Measurements from ENCODE around the gene TLNRD1. TPM values are rescaled to one million over a fixed set of nuclear protein-coding genes. Genes with fewer than 3 reads are reported as not detected.
A peak's percentile ranks its signal among the peaks of the same experiment; 100 is the strongest.

TLNRD1 gene
- total RNA-seq, 1 experiment from 2014 or later = 22.5 TPM

DNA sequence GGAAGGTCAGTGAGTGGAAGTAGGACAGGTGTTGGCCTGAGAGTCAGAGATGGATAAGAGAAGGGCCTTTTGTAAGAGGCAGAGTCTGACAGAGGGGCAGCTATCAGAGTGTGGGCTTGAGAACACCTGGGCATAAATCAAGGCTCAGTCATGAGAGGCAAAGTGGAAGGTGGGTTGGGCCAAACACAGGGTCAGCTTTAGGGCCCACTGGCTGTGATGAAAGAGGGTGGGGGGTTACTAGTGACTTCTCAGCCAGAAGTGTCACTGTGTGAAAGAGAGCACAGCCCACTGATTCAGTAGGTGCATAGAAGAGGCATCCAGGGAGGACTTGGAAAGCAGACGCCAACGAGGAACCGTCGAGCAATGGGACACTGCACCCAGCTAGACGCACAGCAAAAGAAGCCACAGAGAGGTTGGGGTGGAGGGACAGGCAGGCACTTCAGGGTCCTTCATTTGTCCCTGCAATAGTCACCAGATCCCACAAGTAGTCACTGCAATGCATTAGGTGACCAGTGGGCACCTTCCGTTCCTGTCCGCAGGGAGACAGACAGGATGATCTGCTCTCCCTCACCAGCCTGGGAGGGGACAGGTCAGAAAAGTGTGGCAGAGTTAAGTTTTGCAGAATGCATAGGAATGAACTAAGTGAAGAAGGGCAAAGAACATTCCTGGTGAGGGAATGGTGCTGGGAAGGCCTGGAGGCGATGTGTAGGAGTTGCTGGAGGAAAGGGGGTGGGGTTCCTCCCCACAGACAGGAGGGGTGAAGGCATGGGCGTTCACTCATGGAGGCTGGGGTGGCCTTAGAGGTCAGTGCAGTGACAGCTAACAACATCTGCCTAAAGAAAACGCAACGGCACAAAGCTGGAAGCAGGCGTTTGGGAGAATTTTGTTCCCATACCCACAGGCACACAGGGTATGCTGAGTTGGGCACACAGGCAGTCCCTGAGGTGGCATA lies 47.4 kb upstream of the TLNRD1 start:
- H3K9ac ChIP-seq (ENCODE audit: low read length) = no peak overlapping the region
- peaks cover 0 to 3% of the 10 kb centered on the region in 2 experiments; a peak in 1 of 4 replicates for H3K36me3 ChIP-seq (ENCODE audit: control insufficient read depth in 1 of 2, insufficient read depth in 2 of 2, low read length in 2 of 2)
- H3K9me2 ChIP-seq (ENCODE audit: insufficient read depth) = no peaks in the 10 kb centered on the region
- no peaks in the 10 kb centered on the region for H3K9me3 ChIP-seq (ENCODE audit: control insufficient read depth in 1 of 2, insufficient read depth in 1 of 2, low read depth in 1 of 2, low read length in 2 of 2)
- no peak overlapping the region; the same call in 1 of the 2 replicates for H3K27ac ChIP-seq (ENCODE audit: low read depth, low read length)
- no peak for TF ChIP-seq EZH2phosphoT487 (IDR thresholded peaks at IDR 0.05; ENCODE audit: borderline replicate concordance)
- TF ChIP-seq, protein P1, sequence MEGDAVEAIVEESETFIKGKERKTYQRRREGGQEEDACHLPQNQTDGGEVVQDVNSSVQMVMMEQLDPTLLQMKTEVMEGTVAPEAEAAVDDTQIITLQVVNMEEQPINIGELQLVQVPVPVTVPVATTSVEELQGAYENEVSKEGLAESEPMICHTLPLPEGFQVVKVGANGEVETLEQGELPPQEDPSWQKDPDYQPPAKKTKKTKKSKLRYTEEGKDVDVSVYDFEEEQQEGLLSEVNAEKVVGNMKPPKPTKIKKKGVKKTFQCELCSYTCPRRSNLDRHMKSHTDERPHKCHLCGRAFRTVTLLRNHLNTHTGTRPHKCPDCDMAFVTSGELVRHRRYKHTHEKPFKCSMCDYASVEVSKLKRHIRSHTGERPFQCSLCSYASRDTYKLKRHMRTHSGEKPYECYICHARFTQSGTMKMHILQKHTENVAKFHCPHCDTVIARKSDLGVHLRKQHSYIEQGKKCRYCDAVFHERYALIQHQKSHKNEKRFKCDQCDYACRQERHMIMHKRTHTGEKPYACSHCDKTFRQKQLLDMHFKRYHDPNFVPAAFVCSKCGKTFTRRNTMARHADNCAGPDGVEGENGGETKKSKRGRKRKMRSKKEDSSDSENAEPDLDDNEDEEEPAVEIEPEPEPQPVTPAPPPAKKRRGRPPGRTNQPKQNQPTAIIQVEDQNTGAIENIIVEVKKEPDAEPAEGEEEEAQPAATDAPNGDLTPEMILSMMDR (IDR thresholded peaks at IDR 0.05 in 2 of 3, conservative IDR thresholded peaks at IDR 0.05 in 1 of 3; ENCODE audit: borderline replicate concordance in 1 of 3, insufficient read depth in 1 of 3, low read depth in 2 of 3, low read length in 2 of 3) = peak in 1 of 3 experiments; percentile 18; a peak in 1 of 6 replicates
- H2AFZ ChIP-seq (ENCODE audit: low read depth, low read length, poor library complexity, severe bottlenecking) = no peak overlapping the region
- H3K4me3 ChIP-seq (replicated peaks in 1 of 2; ENCODE audit: low read depth in 1 of 2, low read length in 2 of 2) = no peak overlapping the region
- intact Hi-C loops (cut with micrococcal nuclease) = no loop called here
- POLR2A ChIA-PET = no interaction called here
- CTCF ChIA-PET = no interaction called here
- no peaks in the 10 kb centered on the region for H4K20me1 ChIP-seq (ENCODE audit: insufficient read depth)
- DNase-seq (ENCODE audit: low read depth, low spot score) (no peak), ATAC-seq (no peak)
- BruUV-seq (replicated peaks) = no TSS peak
- H3K79me2 ChIP-seq (ENCODE audit: insufficient read depth, low read length) = no peaks in the 10 kb centered on the region
- no peaks in the 10 kb centered on the region for H3K27me3 ChIP-seq (ENCODE audit: insufficient read depth, low read length)
- peaks cover 37 to 44% of the 10 kb centered on the region in 2 experiments for H3K4me1 ChIP-seq (ENCODE audit: control insufficient read depth in 1 of 2, insufficient read depth in 2 of 2, low read length in 2 of 2)
- no peak overlapping the region for H3K4me2 ChIP-seq (ENCODE audit: low read length)
- RAD21 ChIA-PET (ENCODE audit: low non-redundant PET in 1 of 2, low total read pairs in 2 of 2, uncharacterized antibody in 2 of 2, unreplicated experiment in 2 of 2) = no interaction called here

Data from HCT116 (cell line).